ENCODE data around the gene TSEN15. TPM values are rescaled to one million over a fixed set of nuclear protein-coding genes. Genes with fewer than 3 reads are reported as not detected.
"Not testable (repeated sequence)": the region's sequence is repeated elsewhere in the genome, so short reads cannot be mapped to it uniquely, and the experiment has no call there.

TSEN15 gene
- total and polyA plus RNA-seq, 4 donors = 41.7 to 52.7 (median 46.7) TPM

GRCh38 chr1:184080309-184080708, 28.8 kb downstream of the TSEN15 start:
- H3K9me3 ChIP-seq (ENCODE audit: control insufficient read depth, insufficient read depth, low read length) = peaks cover 3% of the 10 kb centered on the region
- H3K4me1 ChIP-seq (ENCODE audit: control insufficient read depth, insufficient read depth, low read length) = no peaks in the 10 kb centered on the region
- no peaks in the 10 kb centered on the region for H3K36me3 ChIP-seq (ENCODE audit: control insufficient read depth, insufficient read depth, low read length)
- no peak for DNase-seq (ENCODE audit: low read depth in 4 of 6, low spot score in 6 of 6)
- no peaks in the 10 kb centered on the region for H3K27me3 ChIP-seq (ENCODE audit: control insufficient read depth, insufficient read depth, low read length)
- no peak overlapping the region for H3K4me3 ChIP-seq (ENCODE audit: low read depth, low read length)
- H3K27ac ChIP-seq (ENCODE audit: low read depth, low read length) = no peak overlapping the region

- no peaks in the 10 kb centered on the region for H3K9me3 ChIP-seq (ENCODE audit: control insufficient read depth, insufficient read depth, low read length)
- 100% methylated on average over 1 of the region's 5 CpGs for WGBS (ENCODE audit: insufficient coverage)
- H3K36me3 ChIP-seq (ENCODE audit: control insufficient read depth, insufficient read depth, low read length) = no peaks in the 10 kb centered on the region
- no peak for DNase-seq (ENCODE audit: low read depth in 4 of 6, low spot score in 6 of 6)
- no peaks in the 10 kb centered on the region for H3K27me3 ChIP-seq (ENCODE audit: control insufficient read depth, insufficient read depth, low read length)
- no peak overlapping the region for H3K4me3 ChIP-seq (ENCODE audit: low read depth, low read length)
- H3K27ac ChIP-seq (ENCODE audit: low read depth, low read length) = no peak overlapping the region
- no peaks in the 10 kb centered on the region for H3K4me1 ChIP-seq (ENCODE audit: control insufficient read depth, insufficient read depth, low read length)
Measured at GRCh38 chr1:184082541-184083415, 31.2 kb downstream of the TSEN15 start.

- Histone ChIP-seq H3K4me3 (ENCODE audit: low read depth, low read length) (no peak overlapping the region), H3K9me3 (ENCODE audit: control insufficient read depth, insufficient read depth, low read length) (no peaks in the 10 kb centered on the region), H3K4me1 (ENCODE audit: control insufficient read depth, insufficient read depth, low read length) (no peaks in the 10 kb centered on the region), H3K27me3 (ENCODE audit: control insufficient read depth, insufficient read depth, low read length) (no peaks in the 10 kb centered on the region), H3K27ac (ENCODE audit: low read depth, low read length) (no peak overlapping the region), H3K36me3 (ENCODE audit: control insufficient read depth, insufficient read depth, low read length) (no peaks in the 10 kb centered on the region)
- DNase-seq (ENCODE audit: low read depth in 4 of 6, low spot score in 6 of 6) = no peak
Measured at GRCh38 chr1:184085667-184086066, 34.1 kb downstream of the TSEN15 start.

- no peak for DNase-seq (ENCODE audit: low read depth in 4 of 6, low spot score in 6 of 6)
- no peaks in the 10 kb centered on the region for H3K4me1 ChIP-seq (ENCODE audit: control insufficient read depth, insufficient read depth, low read length)
- H3K36me3 ChIP-seq (ENCODE audit: control insufficient read depth, insufficient read depth, low read length) = no peaks in the 10 kb centered on the region
- H3K27me3 ChIP-seq (ENCODE audit: control insufficient read depth, insufficient read depth, low read length) = no peaks in the 10 kb centered on the region
- no peak overlapping the region for H3K4me3 ChIP-seq (ENCODE audit: low read depth, low read length)
- 70% methylated on average over 8 of the region's 8 CpGs for WGBS (ENCODE audit: insufficient coverage)
- H3K9me3 ChIP-seq (ENCODE audit: control insufficient read depth, insufficient read depth, low read length) = no peaks in the 10 kb centered on the region
- H3K27ac ChIP-seq (ENCODE audit: low read depth, low read length) = no peak overlapping the region
Measured at GRCh38 chr1:184088037-184088436, 36.5 kb downstream of the TSEN15 start.

- H3K4me1 ChIP-seq (ENCODE audit: control insufficient read depth, insufficient read depth, low read length) = no peaks in the 10 kb centered on the region
- H3K27ac ChIP-seq (ENCODE audit: low read depth, low read length) = no peak overlapping the region
- H3K27me3 ChIP-seq (ENCODE audit: control insufficient read depth, insufficient read depth, low read length) = no peaks in the 10 kb centered on the region
- no peak overlapping the region for H3K4me3 ChIP-seq (ENCODE audit: low read depth, low read length)
- DNase-seq (ENCODE audit: low read depth in 4 of 6, low spot score in 6 of 6) = no peak
- H3K36me3 ChIP-seq (ENCODE audit: control insufficient read depth, insufficient read depth, low read length) = no peaks in the 10 kb centered on the region
- WGBS (ENCODE audit: insufficient coverage) = 100% methylated on average over 1 of the region's 2 CpGs
- no peaks in the 10 kb centered on the region for H3K9me3 ChIP-seq (ENCODE audit: control insufficient read depth, insufficient read depth, low read length)
Measured at GRCh38 chr1:184093071-184093470, 41.5 kb downstream of the TSEN15 start.

- Histone ChIP-seq H3K9me3 (ENCODE audit: control insufficient read depth, insufficient read depth, low read length) (no peaks in the 10 kb centered on the region), H3K4me1 (ENCODE audit: control insufficient read depth, insufficient read depth, low read length) (no peaks in the 10 kb centered on the region), H3K27ac (ENCODE audit: low read depth, low read length) (no peak overlapping the region), H3K36me3 (ENCODE audit: control insufficient read depth, insufficient read depth, low read length) (no peaks in the 10 kb centered on the region), H3K27me3 (ENCODE audit: control insufficient read depth, insufficient read depth, low read length) (no peaks in the 10 kb centered on the region), H3K4me3 (ENCODE audit: low read depth, low read length) (no peak overlapping the region)
- no CpG with 5 or more reads among the region's 1 CpG for WGBS (ENCODE audit: insufficient coverage)
- no peak for DNase-seq (ENCODE audit: low read depth in 4 of 6, low spot score in 6 of 6)
Measured at GRCh38 chr1:184096005-184096404, 44.5 kb downstream of the TSEN15 start.

GRCh38 chr1:184096580-184096979, 45.0 kb downstream of the TSEN15 start:
- not testable (repeated sequence) for H3K27ac ChIP-seq (ENCODE audit: low read depth, low read length); H3K4me1 ChIP-seq (ENCODE audit: control insufficient read depth, insufficient read depth, low read length); H3K4me3 ChIP-seq (ENCODE audit: low read depth, low read length); H3K9me3 ChIP-seq (ENCODE audit: control insufficient read depth, insufficient read depth, low read length); H3K27me3 ChIP-seq (ENCODE audit: control insufficient read depth, insufficient read depth, low read length); DNase-seq (ENCODE audit: low read depth in 4 of 6, low spot score in 6 of 6); H3K36me3 ChIP-seq (ENCODE audit: control insufficient read depth, insufficient read depth, low read length)
- WGBS (ENCODE audit: insufficient coverage) = 83% methylated on average over 4 of the region's 5 CpGs

- no peaks in the 10 kb centered on the region for H3K36me3 ChIP-seq (ENCODE audit: control insufficient read depth, insufficient read depth, low read length)
- no peaks in the 10 kb centered on the region for H3K27me3 ChIP-seq (ENCODE audit: control insufficient read depth, insufficient read depth, low read length)
- H3K4me1 ChIP-seq (ENCODE audit: control insufficient read depth, insufficient read depth, low read length) = no peaks in the 10 kb centered on the region
- no peaks in the 10 kb centered on the region for H3K9me3 ChIP-seq (ENCODE audit: control insufficient read depth, insufficient read depth, low read length)
- no peak overlapping the region for H3K27ac ChIP-seq (ENCODE audit: low read depth, low read length)
- H3K4me3 ChIP-seq (ENCODE audit: low read depth, low read length) = no peak overlapping the region
- DNase-seq (ENCODE audit: low read depth in 4 of 6, low spot score in 6 of 6) = no peak
Measured at GRCh38 chr1:184101141-184101540, 49.6 kb downstream of the TSEN15 start.

- Histone ChIP-seq H3K9me3 (ENCODE audit: control insufficient read depth, insufficient read depth, low read length) (no peaks in the 10 kb centered on the region), H3K4me1 (ENCODE audit: control insufficient read depth, insufficient read depth, low read length) (no peaks in the 10 kb centered on the region), H3K4me3 (ENCODE audit: low read depth, low read length) (no peak overlapping the region), H3K36me3 (ENCODE audit: control insufficient read depth, insufficient read depth, low read length) (no peaks in the 10 kb centered on the region), H3K27ac (ENCODE audit: low read depth, low read length) (no peak overlapping the region), H3K27me3 (ENCODE audit: control insufficient read depth, insufficient read depth, low read length) (no peaks in the 10 kb centered on the region)
- 78% methylated on average over 1 of the region's 1 CpG for WGBS (ENCODE audit: insufficient coverage)
- DNase-seq (ENCODE audit: low read depth in 4 of 6, low spot score in 6 of 6) = no peak
Measured at GRCh38 chr1:184101571-184101970, 50.0 kb downstream of the TSEN15 start.

All from spinal cord (tissue), 10 donors.